Keratinocyte (primary cell): ENCODE data around the gene VDAC2. TPM values are rescaled to one million over a fixed set of nuclear protein-coding genes. Genes with fewer than 3 reads are reported as not detected.

Experiments used
- DNase-seq: peaks from one replicate; pipeline ENCODE4 v3.0.0-alpha.2; 2011; ENCODE audit warnings: low read depth, missing footprints, low spot score
- FAIRE-seq: peaks from 2 replicates; lab custom pipeline; 2011; peaks lifted over from hg19 to GRCh38; lab: Jason Lieb, UNC
- H2AFZ ChIP-seq: 2 replicates; pipeline ENCODE4 v1.6.0; 2012; ENCODE audit warnings: low read length, control low read depth, inconsistent platforms; ENCODE audit not compliant: control insufficient read depth
- H3K27ac ChIP-seq: 2 replicates; pipeline ENCODE4 v1.5.1; 2011; ENCODE audit warnings: low read length; ENCODE audit not compliant: control insufficient read depth, insufficient read depth
- H3K27me3 ChIP-seq: 3 replicates; pipeline ENCODE4 v1.6.0; 2011; ENCODE audit warnings: low read length; ENCODE audit not compliant: control insufficient read depth, insufficient read depth; ENCODE audit errors: extremely low read depth
- H3K36me3 ChIP-seq, 2 experiments: 2 replicates in 1 of 2; 3 replicates in 1 of 2; pipeline ENCODE4 v1.5.1; 2011; ENCODE audit warnings: low read length in 2 of 2, mild to moderate bottlenecking in 1 of 2; ENCODE audit not compliant: control insufficient read depth in 2 of 2, insufficient read depth in 2 of 2; ENCODE audit errors: extremely low read depth in 1 of 2
- H3K4me1 ChIP-seq: 3 replicates; pipeline ENCODE4 v1.5.1; 2011; ENCODE audit warnings: low read length; ENCODE audit not compliant: control insufficient read depth, insufficient read depth; ENCODE audit errors: extremely low read depth
- H3K4me2 ChIP-seq: 3 replicates; pipeline ENCODE4 v1.6.0; 2011; ENCODE audit warnings: low read depth, low read length; ENCODE audit not compliant: control insufficient read depth, insufficient read depth; ENCODE audit errors: extremely low read depth
- H3K4me3 ChIP-seq, 3 experiments: fragments of 200-600 bp in 1 of 3; sonication (generic) in 1 of 3; 2 replicates in 2 of 3; 3 replicates in 1 of 3; pipeline ENCODE4 v1.5.1; 2011 to 2016; ENCODE audit warnings: low read length in 3 of 3, mild to moderate bottlenecking in 3 of 3, control low read depth in 2 of 3, inconsistent platforms in 1 of 3, low read depth in 1 of 3, mixed read lengths in 1 of 3, mixed run types in 1 of 3, moderate library complexity in 1 of 3; ENCODE audit not compliant: control insufficient read depth in 2 of 3, insufficient read depth in 2 of 3; ENCODE audit errors: extremely low read depth in 1 of 3
- H3K79me2 ChIP-seq: 2 replicates; pipeline ENCODE4 v1.6.0; 2012; ENCODE audit warnings: low read length; ENCODE audit not compliant: control insufficient read depth, insufficient read depth
- H3K9ac ChIP-seq: 3 replicates; pipeline ENCODE4 v1.6.0; 2011; ENCODE audit warnings: low read length; ENCODE audit not compliant: control insufficient read depth, insufficient read depth; ENCODE audit errors: extremely low read depth
- H3K9me1 ChIP-seq: 3 replicates; pipeline ENCODE4 v1.6.0; 2011; ENCODE audit warnings: low read length; ENCODE audit not compliant: control insufficient read depth, insufficient read depth; ENCODE audit errors: extremely low read depth
- H3K9me3 ChIP-seq: 2 replicates; pipeline ENCODE4 v1.5.1; 2012; ENCODE audit warnings: low read depth, low read length; ENCODE audit not compliant: control insufficient read depth
- H4K20me1 ChIP-seq: 3 replicates; pipeline ENCODE4 v1.6.0; 2011; ENCODE audit warnings: low read length; ENCODE audit not compliant: control insufficient read depth, insufficient read depth; ENCODE audit errors: extremely low read depth
- CTCF ChIP-seq, 3 experiments: IDR thresholded peaks in 1 of 3; conservative IDR thresholded peaks in 1 of 3; optimal IDR thresholded peaks in 1 of 3; 2 replicates in 2 of 3; 3 replicates in 1 of 3; pipeline versions ENCODE3 to v1.5.1; 2011; ENCODE audit warnings: low read length in 3 of 3, mild to moderate bottlenecking in 3 of 3, moderate library complexity in 2 of 3, control low read depth in 1 of 3, inconsistent platforms in 1 of 3; ENCODE audit not compliant: insufficient read depth in 2 of 3; ENCODE audit errors: extremely low read depth in 1 of 3
- EZH2 ChIP-seq: IDR thresholded peaks from one replicate; pipeline ENCODE4 v1.6.1; 2012; ENCODE audit warnings: inconsistent platforms, mild to moderate bottlenecking, low read length, moderate library complexity
- dilution Hi-C: fragments of 300-500 bp; cut with MboI; formaldehyde crosslinking; loops from one replicate; pipeline ENCODE4 v1.7.0; 2020; ENCODE audit warnings: low sequenced_read_pairs; ENCODE audit not compliant: extremely low pct_ligation_motif_present
- polyA plus RNA-seq, 5 experiments: library from polyadenylated mRNA; depleted of rRNA in 3 of 5; stranded (reverse) in 3 of 5; stranded (forward) in 1 of 5; unstranded in 1 of 5; fragments of >200 nt; gene quantifications; 1 replicate in 1 of 5; 2 replicates in 3 of 5; 3 replicates in 1 of 5; pipeline versions ENCODE4 v1.2.1 to v1.2.3, GENCODE V29; 2011 to 2012; ENCODE audit warnings: missing spikeins in 2 of 5, low read depth in 1 of 5, low replicate concordance in 1 of 5

VDAC2 gene
- polyA plus RNA-seq, 1 donor (not counting 4 experiments of a cell fraction or from before 2014, with no cell fraction given), result 152 TPM

- Histone ChIP-seq H3K79me2 (no peaks in the 10 kb centered on the region), H3K9ac (no peak overlapping the region), H4K20me1 (no peaks in the 10 kb centered on the region), H3K9me3 (no peaks in the 10 kb centered on the region), H3K4me2 (no peak overlapping the region), H3K9me1 (no peaks in the 10 kb centered on the region), H3K27me3 (no peaks in the 10 kb centered on the region), H3K27ac (no peak overlapping the region), H3K36me3 (no peaks in the 10 kb centered on the region), H3K4me1 (peaks cover 3% of the 10 kb centered on the region), H2AFZ (no peak overlapping the region), H3K4me3 (no peak overlapping the region)
- no peak for TF ChIP-seq CTCF (optimal IDR thresholded peaks at IDR 0.05 in 1 of 3, IDR thresholded peaks at IDR 0.05 in 1 of 3, conservative IDR thresholded peaks at IDR 0.05 in 1 of 3; ENCODE audit: extremely low read depth in 1 of 3, insufficient read depth in 2 of 3, low read length in 3 of 3)
- no peak for TF ChIP-seq EZH2
- DNase-seq (no peak), FAIRE-seq (no peak)
- dilution Hi-C loops, result no loop called here
Observed at GRCh38 chr10:75263806-75264205, 53.2 kb downstream of the VDAC2 start.

- Histone ChIP-seq H3K4me2 (no peak overlapping the region), H3K4me3 (no peak overlapping the region), H3K27me3 (no peaks in the 10 kb centered on the region), H4K20me1 (no peaks in the 10 kb centered on the region), H3K27ac (no peak overlapping the region), H3K36me3 (no peaks in the 10 kb centered on the region), H3K79me2 (no peaks in the 10 kb centered on the region), H3K4me1 (peaks cover 3% of the 10 kb centered on the region), H3K9ac (no peak overlapping the region), H3K9me1 (no peaks in the 10 kb centered on the region), H2AFZ (no peak overlapping the region), H3K9me3 (no peaks in the 10 kb centered on the region)
- dilution Hi-C loops, result no loop called here
- no peak for DNase-seq
- TF ChIP-seq CTCF (optimal IDR thresholded peaks at IDR 0.05 in 1 of 3, IDR thresholded peaks at IDR 0.05 in 1 of 3, conservative IDR thresholded peaks at IDR 0.05 in 1 of 3; ENCODE audit: extremely low read depth in 1 of 3, insufficient read depth in 2 of 3, low read length in 3 of 3) (no peak), EZH2 (no peak)
- FAIRE-seq, result no peak
Observed at GRCh38 chr10:75265856-75266255, 55.3 kb downstream of the VDAC2 start.
